ENCODE measurements around the gene EPB41L2. TPM values are rescaled to one million over a fixed set of nuclear protein-coding genes. Genes with fewer than 3 reads are reported as not detected.

Gene EPB41L2
- total RNA-seq, 4 donors from 2014 or later = 60.1 to 87.2 (median 67.4) TPM

DNA sequence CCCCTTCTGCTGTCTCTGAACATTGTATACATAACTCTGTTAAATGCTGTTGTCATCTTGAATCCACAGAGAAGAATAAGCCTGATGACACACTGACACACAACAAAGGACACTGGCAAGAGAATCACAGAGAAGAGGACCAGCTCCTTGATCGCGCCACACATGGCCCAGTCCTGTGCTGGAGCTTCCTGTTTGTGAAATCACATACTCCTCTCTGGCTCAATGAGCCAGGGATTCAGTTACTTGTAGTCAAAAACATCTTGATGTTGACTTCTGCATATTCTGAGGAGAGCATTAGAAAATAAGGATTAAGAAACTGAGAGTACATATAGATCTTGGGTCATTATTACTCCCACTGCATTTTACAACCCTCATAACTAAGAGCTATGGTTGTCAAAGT is 100.1 kb downstream of the EPB41L2 start:
- Histone ChIP-seq H3K4me3 (no peak overlapping the region), H3K27me3 (no peaks in the 10 kb centered on the region), H3K4me1 (peaks cover 15 to 63% (median 33%) of the 10 kb centered on the region in 4 donors), H3K36me3 (no peaks in the 10 kb centered on the region), H3K9me3 (no peaks in the 10 kb centered on the region), H3K27ac (replicated peaks in 1 of 4) (no peak overlapping the region)
- 42% methylated on average over 2 of the region's 2 CpGs for WGBS
- no peak for DNase-seq (ENCODE audit: extremely low spot score)
- intact Hi-C loops (cut with DNase I) = loop anchor here (10.0 kb wide), 1 partner anchor 102 kb away; the partner anchor contains the start of gene EPB41L2
- TF ChIP-seq, protein P1, sequence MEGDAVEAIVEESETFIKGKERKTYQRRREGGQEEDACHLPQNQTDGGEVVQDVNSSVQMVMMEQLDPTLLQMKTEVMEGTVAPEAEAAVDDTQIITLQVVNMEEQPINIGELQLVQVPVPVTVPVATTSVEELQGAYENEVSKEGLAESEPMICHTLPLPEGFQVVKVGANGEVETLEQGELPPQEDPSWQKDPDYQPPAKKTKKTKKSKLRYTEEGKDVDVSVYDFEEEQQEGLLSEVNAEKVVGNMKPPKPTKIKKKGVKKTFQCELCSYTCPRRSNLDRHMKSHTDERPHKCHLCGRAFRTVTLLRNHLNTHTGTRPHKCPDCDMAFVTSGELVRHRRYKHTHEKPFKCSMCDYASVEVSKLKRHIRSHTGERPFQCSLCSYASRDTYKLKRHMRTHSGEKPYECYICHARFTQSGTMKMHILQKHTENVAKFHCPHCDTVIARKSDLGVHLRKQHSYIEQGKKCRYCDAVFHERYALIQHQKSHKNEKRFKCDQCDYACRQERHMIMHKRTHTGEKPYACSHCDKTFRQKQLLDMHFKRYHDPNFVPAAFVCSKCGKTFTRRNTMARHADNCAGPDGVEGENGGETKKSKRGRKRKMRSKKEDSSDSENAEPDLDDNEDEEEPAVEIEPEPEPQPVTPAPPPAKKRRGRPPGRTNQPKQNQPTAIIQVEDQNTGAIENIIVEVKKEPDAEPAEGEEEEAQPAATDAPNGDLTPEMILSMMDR (IDR thresholded peaks at IDR 0.05) = no peak
- TF ChIP-seq EP300 (IDR thresholded peaks at IDR 0.05) (no peak), POLR2AphosphoS5 (IDR thresholded peaks at IDR 0.05) (no peak), POLR2A (IDR thresholded peaks at IDR 0.05; ENCODE audit: low read depth) (no peak)

DNA sequence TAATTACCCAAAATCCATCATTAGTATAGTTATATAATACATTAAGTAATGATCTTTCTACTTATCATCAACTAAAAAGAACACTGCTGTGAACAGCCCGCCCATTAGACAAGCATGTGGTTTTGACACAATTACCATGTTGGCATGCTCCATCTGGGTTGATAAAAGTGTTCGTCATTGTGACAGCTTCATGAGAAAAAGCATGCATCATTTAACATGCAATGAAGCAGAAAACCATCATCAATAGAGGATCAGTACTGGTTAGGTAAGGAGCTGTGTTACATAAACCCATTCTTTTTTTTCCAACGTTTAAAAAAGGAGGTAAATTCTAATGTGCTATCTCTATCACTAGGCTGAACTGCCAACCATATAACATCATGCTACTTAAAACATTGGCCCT is 101.9 kb downstream of the EPB41L2 start:
- 90% methylated on average over 3 of the region's 3 CpGs for WGBS

DNA sequence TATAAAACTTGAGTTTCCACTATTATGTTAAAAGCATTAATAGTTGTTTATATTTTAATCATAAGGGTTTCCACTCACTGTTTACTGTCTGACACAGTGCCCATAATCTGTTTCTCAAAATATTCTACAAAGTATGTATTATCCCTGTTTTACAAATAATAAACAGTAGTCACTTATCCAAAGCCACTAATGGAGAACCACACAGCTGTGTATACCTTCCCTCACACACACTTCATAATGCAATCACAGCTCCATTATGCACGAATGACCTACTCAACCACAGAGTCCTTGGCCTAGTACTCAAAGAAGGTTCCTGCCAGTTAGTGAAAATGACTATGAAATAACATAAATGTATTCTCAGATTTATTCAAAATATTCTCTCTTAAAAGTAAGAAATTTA is 103.1 kb downstream of the EPB41L2 start:
- H3K27ac ChIP-seq (replicated peaks in 1 of 4) = no peak overlapping the region
- 76% methylated on average over 1 of the region's 1 CpG for WGBS
- intact Hi-C loops (cut with DNase I) = loop anchor here (10.0 kb wide), 1 partner anchor 105 kb away; the partner anchor contains the start of gene EPB41L2
- H3K27me3 ChIP-seq = no peaks in the 10 kb centered on the region
- no peak for DNase-seq (ENCODE audit: extremely low spot score)
- TF ChIP-seq POLR2AphosphoS5 (IDR thresholded peaks at IDR 0.05) (no peak), POLR2A (IDR thresholded peaks at IDR 0.05; ENCODE audit: low read depth) (no peak), EP300 (IDR thresholded peaks at IDR 0.05) (no peak)
- TF ChIP-seq, protein P1 (IDR thresholded peaks at IDR 0.05) = no peak
- no peaks in the 10 kb centered on the region for H3K9me3 ChIP-seq
- peaks cover 5 to 37% (median 15%) of the 10 kb centered on the region in 4 donors for H3K4me1 ChIP-seq
- no peak overlapping the region for H3K4me3 ChIP-seq
- peaks cover 0 to 3% (median 0%) of the 10 kb centered on the region in 4 donors for H3K36me3 ChIP-seq

More for the DNA sequence above, 101.9 kb downstream of the EPB41L2 start:
- intact Hi-C loops (cut with DNase I) = loop anchor here (10.0 kb wide), 1 partner anchor 104 kb away; the partner anchor contains the start of gene EPB41L2
- Histone ChIP-seq H3K4me3 (no peak overlapping the region), H3K36me3 (no peaks in the 10 kb centered on the region), H3K4me1 (peaks cover 5 to 46% (median 19%) of the 10 kb centered on the region in 4 donors), H3K27ac (replicated peaks in 1 of 4) (no peak overlapping the region), H3K9me3 (no peaks in the 10 kb centered on the region), H3K27me3 (no peaks in the 10 kb centered on the region)
- TF ChIP-seq, protein P1 (IDR thresholded peaks at IDR 0.05) = no peak
- TF ChIP-seq EP300 (IDR thresholded peaks at IDR 0.05) = no peak
- no peak for DNase-seq (ENCODE audit: extremely low spot score)

DNA sequence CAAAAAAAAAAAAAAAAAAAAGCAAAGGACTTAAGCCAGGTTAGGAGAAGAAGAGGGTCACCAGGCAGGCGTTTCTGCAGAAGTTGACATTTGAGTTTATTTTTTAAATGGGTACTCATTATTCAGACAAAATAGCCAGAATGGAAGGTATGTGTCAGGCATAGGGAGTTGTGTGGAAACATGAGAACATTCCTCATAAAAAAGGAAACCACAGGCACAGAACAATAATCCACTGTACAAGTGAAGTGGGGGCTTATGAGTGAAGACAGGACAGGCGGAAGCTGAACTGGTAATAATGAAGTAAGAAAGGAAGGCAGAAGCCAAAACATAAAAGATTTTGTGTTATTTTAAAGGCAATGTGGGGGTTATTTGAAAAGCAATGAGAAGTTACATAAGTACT is 104.6 kb downstream of the EPB41L2 start:
- peaks cover 0 to 7% (median 2%) of the 10 kb centered on the region in 4 donors for H3K36me3 ChIP-seq
- TF ChIP-seq POLR2A (IDR thresholded peaks at IDR 0.05; ENCODE audit: low read depth) (no peak), POLR2AphosphoS5 (IDR thresholded peaks at IDR 0.05) (no peak), EP300 (IDR thresholded peaks at IDR 0.05) (no peak)
- TF ChIP-seq, protein P1 (IDR thresholded peaks at IDR 0.05) = no peak
- H3K27me3 ChIP-seq = no peaks in the 10 kb centered on the region
- H3K27ac ChIP-seq (replicated peaks in 1 of 4) = no peak overlapping the region
- no peaks in the 10 kb centered on the region for H3K9me3 ChIP-seq
- H3K4me3 ChIP-seq = no peak overlapping the region
- no peak for DNase-seq (ENCODE audit: extremely low spot score)
- peaks cover 5 to 26% (median 10%) of the 10 kb centered on the region in 4 donors for H3K4me1 ChIP-seq
- intact Hi-C loops (cut with DNase I) = no loop called here
- WGBS = 85% methylated on average over 2 of the region's 2 CpGs

DNA sequence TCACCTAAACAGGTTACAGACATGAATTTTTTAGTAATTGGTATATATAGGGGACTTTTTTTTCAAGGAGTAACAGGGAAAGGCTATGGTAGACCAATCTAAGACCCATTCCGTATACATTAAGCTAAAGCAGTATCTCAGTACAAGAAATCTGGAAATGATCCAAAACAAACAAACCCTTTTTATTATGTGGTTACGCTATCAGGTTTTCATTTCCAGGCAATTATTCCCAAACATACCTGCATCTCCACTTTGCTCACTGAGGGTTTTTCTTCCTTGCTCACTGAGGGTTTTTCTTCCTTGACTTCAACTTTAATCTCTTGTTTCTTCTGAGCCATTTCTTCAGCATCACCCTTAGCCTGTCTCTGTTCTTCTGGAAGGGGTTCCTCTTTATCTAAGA is 107.3 kb downstream of the EPB41L2 start:
- intact Hi-C loops (cut with DNase I) = no loop called here
- Histone ChIP-seq H3K27me3 (no peaks in the 10 kb centered on the region), H3K9me3 (no peaks in the 10 kb centered on the region), H3K4me1 (peaks cover 0 to 13% (median 7%) of the 10 kb centered on the region in 4 donors), H3K4me3 (no peak overlapping the region), H3K27ac (replicated peaks in 1 of 4) (no peak overlapping the region), H3K36me3 (peaks cover 0 to 14% (median 2%) of the 10 kb centered on the region in 4 donors)
- no peak for DNase-seq (ENCODE audit: extremely low spot score)
- TF ChIP-seq EP300 (IDR thresholded peaks at IDR 0.05) = no peak
- 78% methylated on average over 2 of the region's 2 CpGs for WGBS

Data from esophagus muscularis mucosa (tissue), 4 donors.